Nephron progenitor cell (in vitro differentiated cells): ENCODE data around the gene IGF1R.
A peak's percentile ranks its signal among the peaks of the same experiment; 100 is the strongest.

Experiments
- DNase-seq: peaks from one replicate; pipeline ENCODE4 v3.0.0; 2021
- H3K27ac Mint-ChIP-seq: 2 replicates; pipeline ENCODE4 v1.8.0; 2021; ENCODE audit warnings: mild to moderate bottlenecking, moderate library complexity, mixed read lengths
- H3K27me3 Mint-ChIP-seq: 2 replicates; pipeline ENCODE4 v1.8.0; 2021; ENCODE audit warnings: mild to moderate bottlenecking, low read depth, mixed read lengths; ENCODE audit not compliant: poor library complexity
- H3K36me3 Mint-ChIP-seq: 2 replicates; pipeline ENCODE4 v1.8.0; 2021; ENCODE audit warnings: low read depth, mixed read lengths
- H3K4me1 Mint-ChIP-seq: 2 replicates; pipeline ENCODE4 v1.8.0; 2021; ENCODE audit warnings: mixed read lengths
- H3K4me3 Mint-ChIP-seq: 2 replicates; pipeline ENCODE4 v1.8.0; 2021; ENCODE audit warnings: mild to moderate bottlenecking, moderate library complexity, mixed read lengths
- H3K9me3 Mint-ChIP-seq: 2 replicates; pipeline ENCODE4 v1.8.0; 2021; ENCODE audit warnings: mild to moderate bottlenecking, moderate library complexity, mixed read lengths
- TF ChIP-seq, protein P1 (sequence below): fragments of 200-600 bp; sonication (generic); IDR thresholded peaks from 2 replicates; pipeline ENCODE4 v1.5.0; 2021; ENCODE audit warnings: antibody characterized with exemption

Gene IGF1R

DNA sequence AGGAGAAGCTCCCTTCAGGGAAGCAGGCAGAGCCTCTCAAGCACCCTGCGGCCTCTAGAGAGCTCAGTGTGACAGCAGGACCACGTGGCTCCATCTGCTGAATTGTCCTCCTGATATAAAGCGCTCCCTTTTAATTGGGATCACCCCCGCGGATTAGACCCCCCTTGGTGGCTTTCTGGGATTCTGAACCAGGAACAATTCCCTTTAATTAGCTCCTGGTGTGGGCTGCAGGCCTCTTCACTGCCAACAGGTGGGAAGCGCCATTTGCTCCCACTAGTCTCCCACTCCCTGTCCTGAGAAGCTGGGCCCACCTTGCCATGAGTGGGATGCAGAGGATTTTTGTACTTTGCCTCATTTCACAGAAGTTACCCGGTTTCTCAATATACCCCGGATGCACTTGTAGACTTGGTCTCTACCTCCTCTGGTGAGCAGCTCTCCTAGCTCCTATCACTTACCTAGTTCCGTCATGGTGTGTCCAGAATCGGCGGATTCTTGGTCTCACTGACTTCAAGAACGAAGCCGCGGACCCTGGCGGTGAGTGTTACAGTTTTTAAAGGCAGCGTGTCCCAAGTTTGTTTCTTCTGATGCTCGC is 358.7 kb downstream of the IGF1R start:
- H3K9me3 Mint-ChIP-seq = peaks cover 10% of the 10 kb centered on the region
- no peak overlapping the region for H3K4me3 Mint-ChIP-seq
- H3K4me1 Mint-ChIP-seq = peaks cover 49% of the 10 kb centered on the region
- H3K27me3 Mint-ChIP-seq = peaks cover 3% of the 10 kb centered on the region
- DNase-seq = no peak
- TF ChIP-seq, protein P1, sequence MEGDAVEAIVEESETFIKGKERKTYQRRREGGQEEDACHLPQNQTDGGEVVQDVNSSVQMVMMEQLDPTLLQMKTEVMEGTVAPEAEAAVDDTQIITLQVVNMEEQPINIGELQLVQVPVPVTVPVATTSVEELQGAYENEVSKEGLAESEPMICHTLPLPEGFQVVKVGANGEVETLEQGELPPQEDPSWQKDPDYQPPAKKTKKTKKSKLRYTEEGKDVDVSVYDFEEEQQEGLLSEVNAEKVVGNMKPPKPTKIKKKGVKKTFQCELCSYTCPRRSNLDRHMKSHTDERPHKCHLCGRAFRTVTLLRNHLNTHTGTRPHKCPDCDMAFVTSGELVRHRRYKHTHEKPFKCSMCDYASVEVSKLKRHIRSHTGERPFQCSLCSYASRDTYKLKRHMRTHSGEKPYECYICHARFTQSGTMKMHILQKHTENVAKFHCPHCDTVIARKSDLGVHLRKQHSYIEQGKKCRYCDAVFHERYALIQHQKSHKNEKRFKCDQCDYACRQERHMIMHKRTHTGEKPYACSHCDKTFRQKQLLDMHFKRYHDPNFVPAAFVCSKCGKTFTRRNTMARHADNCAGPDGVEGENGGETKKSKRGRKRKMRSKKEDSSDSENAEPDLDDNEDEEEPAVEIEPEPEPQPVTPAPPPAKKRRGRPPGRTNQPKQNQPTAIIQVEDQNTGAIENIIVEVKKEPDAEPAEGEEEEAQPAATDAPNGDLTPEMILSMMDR = no peak
- no peak overlapping the region for H3K27ac Mint-ChIP-seq
- H3K36me3 Mint-ChIP-seq = no peaks in the 10 kb centered on the region

DNA sequence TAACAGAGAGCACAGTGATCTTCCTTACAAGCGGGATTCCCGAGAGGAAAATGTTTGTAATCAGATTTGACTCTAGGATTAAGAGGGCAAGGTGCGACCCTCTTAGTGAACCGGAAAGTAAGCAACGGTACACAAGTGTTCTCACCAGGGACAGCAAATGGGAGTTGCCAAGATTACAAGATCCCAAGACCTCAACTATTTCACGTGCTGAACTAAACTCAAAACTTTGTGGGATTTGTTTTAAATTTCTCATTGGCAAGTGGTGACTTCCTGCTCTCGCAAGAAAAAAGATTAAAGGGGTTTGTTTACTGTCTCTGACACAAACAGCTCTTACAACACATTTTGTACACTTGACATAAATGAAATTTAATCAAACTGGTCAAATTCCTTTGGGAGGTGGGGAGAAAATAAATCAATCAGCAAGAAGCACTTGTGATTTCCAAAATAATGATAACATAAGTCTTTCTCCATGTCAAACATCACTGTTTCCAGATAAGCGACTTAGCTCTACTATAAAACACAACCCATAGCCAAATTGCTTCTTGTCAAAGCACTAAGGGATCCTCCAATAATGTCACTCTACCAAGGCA is 361.5 kb downstream of the IGF1R start:
- H3K36me3 Mint-ChIP-seq = no peaks in the 10 kb centered on the region
- H3K4me3 Mint-ChIP-seq = no peak overlapping the region
- no peak for DNase-seq
- TF ChIP-seq, protein P1 = no peak
- peak overlapping the region; percentile 74 for H3K27ac Mint-ChIP-seq
- peaks cover 6% of the 10 kb centered on the region for H3K27me3 Mint-ChIP-seq
- peaks cover 10% of the 10 kb centered on the region for H3K9me3 Mint-ChIP-seq
- peaks cover 44% of the 10 kb centered on the region for H3K4me1 Mint-ChIP-seq

DNA sequence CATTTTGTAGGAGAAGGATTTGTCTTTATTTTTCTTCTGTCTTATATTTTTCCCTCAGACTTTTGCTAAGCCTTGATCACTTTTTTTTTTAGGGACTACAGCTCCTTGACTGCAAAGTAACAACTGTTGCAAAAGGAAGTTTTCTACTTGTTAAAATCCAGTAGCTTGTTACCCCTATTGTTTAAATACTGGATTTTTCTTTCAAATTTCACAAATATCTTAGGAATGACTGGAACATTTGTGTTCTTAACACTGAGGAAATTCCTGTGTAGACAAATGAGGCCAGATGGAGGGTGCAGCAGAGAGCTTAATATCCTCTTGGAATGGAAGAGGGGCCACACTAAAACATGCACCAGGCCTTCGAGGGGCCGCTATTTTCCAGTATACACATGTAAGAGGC is 362.4 kb downstream of the IGF1R start:
- H3K9me3 Mint-ChIP-seq = peaks cover 10% of the 10 kb centered on the region
- no peak for DNase-seq
- H3K4me3 Mint-ChIP-seq = no peak overlapping the region
- peaks cover 6% of the 10 kb centered on the region for H3K27me3 Mint-ChIP-seq
- H3K27ac Mint-ChIP-seq = no peak overlapping the region
- peaks cover 44% of the 10 kb centered on the region for H3K4me1 Mint-ChIP-seq
- H3K36me3 Mint-ChIP-seq = no peaks in the 10 kb centered on the region
- TF ChIP-seq, protein P1 = no peak
